ENCODE data around the gene ANKRD50. TPM values are rescaled to one million over a fixed set of nuclear protein-coding genes. Genes with fewer than 3 reads are reported as not detected.

ANKRD50 gene
- total and polyA plus RNA-seq, 2 of the 13 experiments (the other 11 are each of a cell fraction or from before 2014, with no cell fraction given) = 2.4 to 4.4 TPM

- TF ChIP-seq, protein P1, sequence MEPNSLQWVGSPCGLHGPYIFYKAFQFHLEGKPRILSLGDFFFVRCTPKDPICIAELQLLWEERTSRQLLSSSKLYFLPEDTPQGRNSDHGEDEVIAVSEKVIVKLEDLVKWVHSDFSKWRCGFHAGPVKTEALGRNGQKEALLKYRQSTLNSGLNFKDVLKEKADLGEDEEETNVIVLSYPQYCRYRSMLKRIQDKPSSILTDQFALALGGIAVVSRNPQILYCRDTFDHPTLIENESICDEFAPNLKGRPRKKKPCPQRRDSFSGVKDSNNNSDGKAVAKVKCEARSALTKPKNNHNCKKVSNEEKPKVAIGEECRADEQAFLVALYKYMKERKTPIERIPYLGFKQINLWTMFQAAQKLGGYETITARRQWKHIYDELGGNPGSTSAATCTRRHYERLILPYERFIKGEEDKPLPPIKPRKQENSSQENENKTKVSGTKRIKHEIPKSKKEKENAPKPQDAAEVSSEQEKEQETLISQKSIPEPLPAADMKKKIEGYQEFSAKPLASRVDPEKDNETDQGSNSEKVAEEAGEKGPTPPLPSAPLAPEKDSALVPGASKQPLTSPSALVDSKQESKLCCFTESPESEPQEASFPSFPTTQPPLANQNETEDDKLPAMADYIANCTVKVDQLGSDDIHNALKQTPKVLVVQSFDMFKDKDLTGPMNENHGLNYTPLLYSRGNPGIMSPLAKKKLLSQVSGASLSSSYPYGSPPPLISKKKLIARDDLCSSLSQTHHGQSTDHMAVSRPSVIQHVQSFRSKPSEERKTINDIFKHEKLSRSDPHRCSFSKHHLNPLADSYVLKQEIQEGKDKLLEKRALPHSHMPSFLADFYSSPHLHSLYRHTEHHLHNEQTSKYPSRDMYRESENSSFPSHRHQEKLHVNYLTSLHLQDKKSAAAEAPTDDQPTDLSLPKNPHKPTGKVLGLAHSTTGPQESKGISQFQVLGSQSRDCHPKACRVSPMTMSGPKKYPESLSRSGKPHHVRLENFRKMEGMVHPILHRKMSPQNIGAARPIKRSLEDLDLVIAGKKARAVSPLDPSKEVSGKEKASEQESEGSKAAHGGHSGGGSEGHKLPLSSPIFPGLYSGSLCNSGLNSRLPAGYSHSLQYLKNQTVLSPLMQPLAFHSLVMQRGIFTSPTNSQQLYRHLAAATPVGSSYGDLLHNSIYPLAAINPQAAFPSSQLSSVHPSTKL (CRISPR knock-in tag; IDR thresholded peaks at IDR 0.05) = no peak
- TF ChIP-seq ZNF264 (CRISPR knock-in tag; IDR thresholded peaks at IDR 0.05) (no peak), STAG1 (CRISPR knock-in tag; IDR thresholded peaks at IDR 0.05) (no peak), ZNF441 (CRISPR knock-in tag; IDR thresholded peaks at IDR 0.05; ENCODE audit: borderline replicate concordance) (no peak), ZNF777 (CRISPR knock-in tag; IDR thresholded peaks at IDR 0.05) (no peak), TCF7 (IDR thresholded peaks at IDR 0.05; ENCODE audit: low read depth) (no peak), GATA4 (IDR thresholded peaks at IDR 0.05; ENCODE audit: borderline replicate concordance, low read depth) (no peak)
- TF ChIP-seq, protein P2, sequence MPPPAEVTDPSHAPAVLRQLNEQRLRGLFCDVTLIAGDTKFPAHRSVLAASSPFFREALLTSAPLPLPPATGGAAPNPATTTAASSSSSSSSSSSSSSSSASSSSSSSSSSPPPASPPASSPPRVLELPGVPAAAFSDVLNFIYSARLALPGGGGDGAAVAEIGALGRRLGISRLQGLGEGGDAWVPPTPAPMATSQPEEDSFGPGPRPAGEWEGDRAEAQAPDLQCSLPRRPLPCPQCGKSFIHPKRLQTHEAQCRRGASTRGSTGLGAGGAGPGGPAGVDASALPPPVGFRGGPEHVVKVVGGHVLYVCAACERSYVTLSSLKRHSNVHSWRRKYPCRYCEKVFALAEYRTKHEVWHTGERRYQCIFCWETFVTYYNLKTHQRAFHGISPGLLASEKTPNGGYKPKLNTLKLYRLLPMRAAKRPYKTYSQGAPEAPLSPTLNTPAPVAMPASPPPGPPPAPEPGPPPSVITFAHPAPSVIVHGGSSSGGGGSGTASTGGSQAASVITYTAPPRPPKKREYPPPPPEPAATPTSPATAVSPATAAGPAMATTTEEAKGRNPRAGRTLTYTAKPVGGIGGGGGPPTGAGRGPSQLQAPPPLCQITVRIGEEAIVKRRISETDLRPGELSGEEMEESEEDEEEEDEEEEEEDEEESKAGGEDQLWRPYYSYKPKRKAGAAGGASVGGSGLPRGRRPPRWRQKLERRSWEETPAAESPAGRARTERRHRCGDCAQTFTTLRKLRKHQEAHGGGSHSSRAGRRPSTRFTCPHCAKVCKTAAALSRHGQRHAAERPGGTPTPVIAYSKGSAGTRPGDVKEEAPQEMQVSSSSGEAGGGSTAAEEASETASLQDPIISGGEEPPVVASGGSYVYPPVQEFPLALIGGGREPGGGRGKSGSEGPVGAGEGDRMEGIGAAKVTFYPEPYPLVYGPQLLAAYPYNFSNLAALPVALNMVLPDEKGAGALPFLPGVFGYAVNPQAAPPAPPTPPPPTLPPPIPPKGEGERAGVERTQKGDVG (CRISPR knock-in tag; IDR thresholded peaks at IDR 0.05; ENCODE audit: borderline replicate concordance) = no peak
- TF ChIP-seq, protein P3, sequence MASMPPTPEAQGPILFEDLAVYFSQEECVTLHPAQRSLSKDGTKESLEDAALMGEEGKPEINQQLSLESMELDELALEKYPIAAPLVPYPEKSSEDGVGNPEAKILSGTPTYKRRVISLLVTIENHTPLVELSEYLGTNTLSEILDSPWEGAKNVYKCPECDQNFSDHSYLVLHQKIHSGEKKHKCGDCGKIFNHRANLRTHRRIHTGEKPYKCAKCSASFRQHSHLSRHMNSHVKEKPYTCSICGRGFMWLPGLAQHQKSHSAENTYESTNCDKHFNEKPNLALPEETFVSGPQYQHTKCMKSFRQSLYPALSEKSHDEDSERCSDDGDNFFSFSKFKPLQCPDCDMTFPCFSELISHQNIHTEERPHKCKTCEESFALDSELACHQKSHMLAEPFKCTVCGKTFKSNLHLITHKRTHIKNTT (CRISPR knock-in tag; IDR thresholded peaks at IDR 0.05) = no peak
These were observed 1.6 kb downstream of the ANKRD50 start (continued) for GRCh38 chr4:124710911-124711310.
